ENCODE data around the gene HACD3.

DNA sequence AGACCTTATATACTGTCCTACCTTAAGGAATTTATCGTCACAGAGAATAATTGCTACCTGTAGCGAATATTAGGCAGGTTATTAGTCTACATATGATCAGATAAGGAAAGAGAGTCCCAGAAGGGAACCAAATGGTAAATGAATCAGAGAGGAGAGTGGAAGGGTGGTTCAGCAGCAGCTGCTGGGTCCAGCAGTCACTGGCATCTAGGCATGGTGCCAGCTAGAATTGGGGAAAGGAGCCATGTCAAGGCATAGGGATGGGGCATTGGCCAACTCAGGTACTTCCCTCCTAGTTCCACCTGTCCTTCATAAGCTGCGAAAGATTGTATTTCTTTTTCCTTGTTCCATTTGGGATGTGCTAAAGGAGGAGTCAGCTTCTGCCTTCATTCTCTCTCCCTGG lies 23.4 kb downstream of the HACD3 start:
- TF ChIP-seq, protein P1, sequence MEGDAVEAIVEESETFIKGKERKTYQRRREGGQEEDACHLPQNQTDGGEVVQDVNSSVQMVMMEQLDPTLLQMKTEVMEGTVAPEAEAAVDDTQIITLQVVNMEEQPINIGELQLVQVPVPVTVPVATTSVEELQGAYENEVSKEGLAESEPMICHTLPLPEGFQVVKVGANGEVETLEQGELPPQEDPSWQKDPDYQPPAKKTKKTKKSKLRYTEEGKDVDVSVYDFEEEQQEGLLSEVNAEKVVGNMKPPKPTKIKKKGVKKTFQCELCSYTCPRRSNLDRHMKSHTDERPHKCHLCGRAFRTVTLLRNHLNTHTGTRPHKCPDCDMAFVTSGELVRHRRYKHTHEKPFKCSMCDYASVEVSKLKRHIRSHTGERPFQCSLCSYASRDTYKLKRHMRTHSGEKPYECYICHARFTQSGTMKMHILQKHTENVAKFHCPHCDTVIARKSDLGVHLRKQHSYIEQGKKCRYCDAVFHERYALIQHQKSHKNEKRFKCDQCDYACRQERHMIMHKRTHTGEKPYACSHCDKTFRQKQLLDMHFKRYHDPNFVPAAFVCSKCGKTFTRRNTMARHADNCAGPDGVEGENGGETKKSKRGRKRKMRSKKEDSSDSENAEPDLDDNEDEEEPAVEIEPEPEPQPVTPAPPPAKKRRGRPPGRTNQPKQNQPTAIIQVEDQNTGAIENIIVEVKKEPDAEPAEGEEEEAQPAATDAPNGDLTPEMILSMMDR (IDR thresholded peaks at IDR 0.05), result no peak
- TF ChIP-seq POLR2A (IDR thresholded peaks at IDR 0.05), result no peak

All from prostate gland (tissue), 2 donors.